MV-4-11 (cell line): ENCODE results near the gene ZIM2.
A peak's percentile ranks its signal among the peaks of the same experiment; 100 is the strongest.
"Not testable (repeated sequence)": the region's sequence is repeated elsewhere in the genome, so short reads cannot be mapped to it uniquely, and the experiment has no call there.

Source experiments
- DNase-seq: peaks from one replicate; lab custom pipeline; 2025; lab: John Stamatoyannopoulos, UW

The ZIM2 gene

GRCh38 chr19:56840451-56841192, at the start of gene ZIM2, which contains the start of gene PEG3:
TSS of gene ZIM2 (minus strand) at chr19:56840726. CDS start at chr19:56824277, 16,449 bp downstream.
TSS of gene PEG3 (minus strand) at chr19:56840726. CDS start at chr19:56824655, 16,071 bp downstream.
- no peak for DNase-seq

GRCh38 chr19:56885173-56885985, 44.9 kb upstream of the ZIM2 start:
- DNase-seq: no peak

- DNase-seq: no peak
These were observed 43.9 kb upstream of the ZIM2 start for GRCh38 chr19:56884441-56884840.

- peak; percentile 44 for DNase-seq
These were observed 40.2 kb upstream of the ZIM2 start for GRCh38 chr19:56880592-56881190.

- no peak for DNase-seq
These were observed 36.7 kb upstream of the ZIM2 start for GRCh38 chr19:56877069-56877715.

- no peak for DNase-seq
These were observed 35.2 kb upstream of the ZIM2 start for GRCh38 chr19:56875717-56876116.

GRCh38 chr19:56874530-56874929, 34.0 kb upstream of the ZIM2 start:
- no peak for DNase-seq

GRCh38 chr19:56873493-56873892, 33.0 kb upstream of the ZIM2 start:
- DNase-seq: no peak

GRCh38 chr19:56869886-56870285, 29.4 kb upstream of the ZIM2 start:
- no peak for DNase-seq

GRCh38 chr19:56868446-56868845, 27.9 kb upstream of the ZIM2 start:
- no peak for DNase-seq

GRCh38 chr19:56866538-56866937, 26.0 kb upstream of the ZIM2 start:
- DNase-seq: no peak

- DNase-seq: no peak
These were observed 24.1 kb upstream of the ZIM2 start for GRCh38 chr19:56864443-56865125.

- DNase-seq: no peak
These were observed 22.2 kb upstream of the ZIM2 start for GRCh38 chr19:56862741-56863140.

GRCh38 chr19:56860409-56860808, 19.9 kb upstream of the ZIM2 start:
- DNase-seq: not testable (repeated sequence)

- no peak for DNase-seq
These were observed 17.5 kb upstream of the ZIM2 start for GRCh38 chr19:56858026-56858425.

GRCh38 chr19:56856822-56857221, 16.3 kb upstream of the ZIM2 start:
- no peak for DNase-seq

- not testable (repeated sequence) for DNase-seq
These were observed 11.8 kb upstream of the ZIM2 start for GRCh38 chr19:56852361-56852760.

- no peak for DNase-seq
These were observed 7.6 kb upstream of the ZIM2 start for GRCh38 chr19:56848166-56848565.

- DNase-seq: no peak
These were observed 1.9 kb upstream of the ZIM2 start for GRCh38 chr19:56842412-56842811.

GRCh38 chr19:56841193-56841543, 642 bp upstream of the ZIM2 start:
- no peak for DNase-seq

GRCh38 chr19:56839652-56840450, 675 bp downstream of the ZIM2 start:
- no peak for DNase-seq
